Measurements from ENCODE around the gene SERP2. TPM values are rescaled to one million over a fixed set of nuclear protein-coding genes. Genes with fewer than 3 reads are reported as not detected.

The SERP2 gene
- total RNA-seq, 1 donor from 2014 or later, result 0.25 TPM

- H3K36me3 Mint-ChIP-seq (ENCODE audit: low read depth), result no peaks in the 10 kb centered on the region
- no peak overlapping the region for H3K4me3 Mint-ChIP-seq (ENCODE audit: low read depth)
Measured at GRCh38 chr13:44398606-44399005, 25.0 kb downstream of the SERP2 start.

DNA sequence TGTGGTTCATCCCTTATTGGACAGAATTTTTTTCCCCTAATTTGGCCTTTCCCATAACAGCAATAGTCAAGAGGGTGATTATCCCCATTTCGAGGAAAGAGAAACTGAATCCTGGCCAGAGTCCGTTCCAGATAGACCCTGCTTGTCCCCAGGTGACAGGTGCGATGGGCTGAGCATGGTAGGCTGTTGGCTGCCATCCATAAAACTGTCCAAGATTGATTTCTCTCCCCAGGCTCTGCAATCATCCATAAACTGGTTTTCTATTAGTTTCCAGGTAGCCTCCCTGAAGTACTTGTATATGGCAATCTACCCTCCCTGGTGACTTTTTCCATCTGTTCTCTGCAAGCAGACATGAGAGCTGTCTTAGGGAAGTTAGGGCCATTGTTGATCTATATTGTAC, 25.4 kb downstream of the SERP2 start:
- Mint-ChIP-seq H3K4me1 (ENCODE audit: low read depth) (no peaks in the 10 kb centered on the region), H3K4me3 (ENCODE audit: low read depth) (no peak overlapping the region), H3K27ac (no peak overlapping the region), H3K9me3 (no peaks in the 10 kb centered on the region), H3K36me3 (ENCODE audit: low read depth) (no peaks in the 10 kb centered on the region), H3K27me3 (ENCODE audit: low read depth) (peaks cover 2% of the 10 kb centered on the region)
- intact Hi-C loops (cut with micrococcal nuclease), result no loop called here
- DNase-seq (ENCODE audit: low spot score), result no peak

More at GRCh38 chr13:44398606-44399005, 25.0 kb downstream of the SERP2 start:
- H3K9me3 Mint-ChIP-seq, result no peaks in the 10 kb centered on the region
- intact Hi-C loops (cut with micrococcal nuclease), result no loop called here
- peaks cover 2% of the 10 kb centered on the region for H3K27me3 Mint-ChIP-seq (ENCODE audit: low read depth)
- no peak for DNase-seq (ENCODE audit: low spot score)
- H3K27ac Mint-ChIP-seq, result no peak overlapping the region
- H3K4me1 Mint-ChIP-seq (ENCODE audit: low read depth), result no peaks in the 10 kb centered on the region

DNA sequence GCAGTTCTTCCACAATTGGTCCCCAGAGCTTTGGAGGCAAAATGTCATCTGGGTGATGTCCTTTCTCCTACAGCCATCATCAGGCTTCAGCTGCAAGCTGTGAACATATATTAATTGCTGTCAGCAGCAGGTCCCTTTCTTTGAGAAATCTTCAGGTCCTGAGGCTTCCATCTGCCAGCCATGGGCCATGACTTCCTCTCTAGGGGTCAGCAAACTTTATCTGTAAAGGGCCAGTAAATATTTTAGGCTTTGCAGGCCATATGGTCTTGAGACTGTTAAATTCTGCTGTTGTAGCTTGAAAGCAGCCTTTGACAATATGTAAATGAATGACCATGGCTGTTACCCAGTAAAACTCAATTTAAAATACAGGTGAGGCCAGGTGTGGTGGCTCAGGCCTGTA, 27.1 kb downstream of the SERP2 start:
- no peak overlapping the region for H3K27ac Mint-ChIP-seq
- no peaks in the 10 kb centered on the region for H3K9me3 Mint-ChIP-seq
- intact Hi-C loops (cut with micrococcal nuclease), result no loop called here
- no peaks in the 10 kb centered on the region for H3K4me1 Mint-ChIP-seq (ENCODE audit: low read depth)
- no peak overlapping the region for H3K4me3 Mint-ChIP-seq (ENCODE audit: low read depth)
- no peaks in the 10 kb centered on the region for H3K36me3 Mint-ChIP-seq (ENCODE audit: low read depth)
- DNase-seq (ENCODE audit: low spot score), result no peak
- no peaks in the 10 kb centered on the region for H3K27me3 Mint-ChIP-seq (ENCODE audit: low read depth)

- DNase-seq (ENCODE audit: low spot score), result no peak
- intact Hi-C loops (cut with micrococcal nuclease), result no loop called here
- H3K4me3 Mint-ChIP-seq (ENCODE audit: low read depth), result no peak overlapping the region
- no peaks in the 10 kb centered on the region for H3K9me3 Mint-ChIP-seq
- H3K36me3 Mint-ChIP-seq (ENCODE audit: low read depth), result no peaks in the 10 kb centered on the region
- no peaks in the 10 kb centered on the region for H3K27me3 Mint-ChIP-seq (ENCODE audit: low read depth)
- no peak overlapping the region for H3K27ac Mint-ChIP-seq
- no peaks in the 10 kb centered on the region for H3K4me1 Mint-ChIP-seq (ENCODE audit: low read depth)
Measured at GRCh38 chr13:44401577-44401976, 28.0 kb downstream of the SERP2 start.

GRCh38 chr13:44402899-44403445, 29.3 kb downstream of the SERP2 start:
- no peaks in the 10 kb centered on the region for H3K9me3 Mint-ChIP-seq

DNA sequence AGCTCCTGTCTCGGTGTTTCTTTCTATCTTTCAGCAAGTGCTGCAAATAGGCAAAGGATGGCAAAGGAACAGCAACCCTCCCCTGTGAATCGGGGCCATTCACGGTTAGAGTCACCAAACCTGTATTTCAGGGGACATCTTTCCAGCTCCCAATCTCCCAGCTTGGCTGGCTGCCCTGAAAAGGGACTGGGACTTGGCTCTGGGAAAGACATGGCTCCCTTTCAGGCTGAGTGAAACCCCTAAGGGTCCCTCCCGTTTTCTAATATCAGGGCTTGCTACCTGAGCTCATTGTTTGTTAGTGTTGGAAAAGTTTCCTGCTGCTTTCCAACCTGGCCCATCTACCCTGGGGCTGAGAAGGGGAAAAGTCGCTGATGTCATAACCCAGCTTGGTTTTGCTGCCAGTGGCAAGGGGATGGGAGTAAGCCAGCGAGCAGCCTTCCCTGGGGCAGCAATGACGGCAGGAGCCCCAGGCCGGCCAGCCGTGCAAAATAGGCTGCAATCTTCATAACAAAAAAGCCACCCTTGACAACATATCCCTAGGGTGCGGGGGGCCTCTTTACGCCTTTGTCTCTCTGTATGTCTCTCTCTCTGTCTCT, 29.9 kb downstream of the SERP2 start:
- DNase-seq (ENCODE audit: low spot score), result no peak
- H3K36me3 Mint-ChIP-seq (ENCODE audit: low read depth), result no peaks in the 10 kb centered on the region
- peaks cover 2% of the 10 kb centered on the region for H3K27me3 Mint-ChIP-seq (ENCODE audit: low read depth)
- H3K4me3 Mint-ChIP-seq (ENCODE audit: low read depth), result no peak overlapping the region
- intact Hi-C loops (cut with micrococcal nuclease), result no loop called here
- H3K4me1 Mint-ChIP-seq (ENCODE audit: low read depth), result no peaks in the 10 kb centered on the region
- no peaks in the 10 kb centered on the region for H3K9me3 Mint-ChIP-seq
- H3K27ac Mint-ChIP-seq, result no peak overlapping the region

More at GRCh38 chr13:44402899-44403445, 29.3 kb downstream of the SERP2 start:
- Mint-ChIP-seq H3K36me3 (ENCODE audit: low read depth) (no peaks in the 10 kb centered on the region), H3K4me1 (ENCODE audit: low read depth) (no peaks in the 10 kb centered on the region), H3K27me3 (ENCODE audit: low read depth) (peaks cover 2% of the 10 kb centered on the region), H3K4me3 (ENCODE audit: low read depth) (no peak overlapping the region), H3K27ac (no peak overlapping the region)
- DNase-seq (ENCODE audit: low spot score), result no peak
- intact Hi-C loops (cut with micrococcal nuclease), result no loop called here

GRCh38 chr13:44404261-44405132, 30.9 kb downstream of the SERP2 start:
- peaks cover 2% of the 10 kb centered on the region for H3K27me3 Mint-ChIP-seq (ENCODE audit: low read depth)
- no peak overlapping the region for H3K4me3 Mint-ChIP-seq (ENCODE audit: low read depth)
- H3K27ac Mint-ChIP-seq, result no peak overlapping the region
- no peaks in the 10 kb centered on the region for H3K36me3 Mint-ChIP-seq (ENCODE audit: low read depth)
- H3K9me3 Mint-ChIP-seq, result no peaks in the 10 kb centered on the region
- H3K4me1 Mint-ChIP-seq (ENCODE audit: low read depth), result no peaks in the 10 kb centered on the region
- no peak for DNase-seq (ENCODE audit: low spot score)
- intact Hi-C loops (cut with micrococcal nuclease), result no loop called here

DNA sequence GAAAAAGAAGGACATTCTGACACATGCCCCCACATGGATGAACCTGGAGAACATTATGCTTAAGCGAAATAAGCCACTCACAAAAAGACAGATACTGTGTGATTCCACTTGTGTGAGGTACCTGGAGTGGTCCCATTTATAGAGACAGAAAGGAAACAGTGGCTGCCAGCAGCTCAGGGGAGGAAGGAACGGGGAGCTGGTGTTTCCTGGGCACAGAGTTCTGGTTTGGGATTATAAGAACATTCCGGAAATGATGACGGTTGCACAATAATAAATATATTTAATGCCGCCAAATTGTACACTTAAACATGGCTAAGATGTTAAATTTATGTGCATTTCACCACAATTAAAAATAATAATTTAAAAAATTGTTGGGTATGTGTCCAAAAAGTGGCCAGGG, 33.0 kb downstream of the SERP2 start:
- intact Hi-C loops (cut with micrococcal nuclease), result no loop called here
- Mint-ChIP-seq H3K9me3 (no peaks in the 10 kb centered on the region), H3K4me3 (ENCODE audit: low read depth) (no peak overlapping the region), H3K36me3 (ENCODE audit: low read depth) (no peaks in the 10 kb centered on the region), H3K27ac (no peak overlapping the region), H3K4me1 (ENCODE audit: low read depth) (no peaks in the 10 kb centered on the region), H3K27me3 (ENCODE audit: low read depth) (peaks cover 2% of the 10 kb centered on the region)
- DNase-seq (ENCODE audit: low spot score), result no peak

- no peak for DNase-seq (ENCODE audit: low spot score)
- intact Hi-C loops (cut with micrococcal nuclease), result no loop called here
- H3K4me1 Mint-ChIP-seq (ENCODE audit: low read depth), result no peaks in the 10 kb centered on the region
- no peak overlapping the region for H3K27ac Mint-ChIP-seq
- no peaks in the 10 kb centered on the region for H3K9me3 Mint-ChIP-seq
- peaks cover 2% of the 10 kb centered on the region for H3K27me3 Mint-ChIP-seq (ENCODE audit: low read depth)
- H3K4me3 Mint-ChIP-seq (ENCODE audit: low read depth), result no peak overlapping the region
- H3K36me3 Mint-ChIP-seq (ENCODE audit: low read depth), result no peaks in the 10 kb centered on the region
Measured at GRCh38 chr13:44407379-44407778, 33.8 kb downstream of the SERP2 start.

DNA sequence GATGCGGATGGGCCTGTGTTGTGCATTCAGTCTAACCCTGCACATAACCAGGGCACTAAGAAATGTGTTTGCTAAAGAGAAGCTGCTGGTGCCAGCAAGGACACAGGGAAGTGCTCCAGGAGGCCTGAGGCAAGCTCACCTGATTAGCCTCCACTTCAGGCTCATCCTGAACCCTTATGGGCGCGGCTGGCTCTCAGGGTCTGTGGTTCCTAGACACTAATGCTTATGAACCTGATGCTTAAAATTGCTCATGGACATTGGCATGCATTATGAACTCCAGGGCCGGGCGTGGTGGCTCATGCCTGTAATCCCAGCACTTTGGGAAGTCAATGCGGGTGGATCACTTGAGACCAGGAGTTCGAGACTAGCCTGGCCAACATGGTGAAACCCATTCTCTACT, 34.3 kb downstream of the SERP2 start:
- Mint-ChIP-seq H3K27ac (no peak overlapping the region), H3K27me3 (ENCODE audit: low read depth) (peaks cover 2% of the 10 kb centered on the region)

DNA sequence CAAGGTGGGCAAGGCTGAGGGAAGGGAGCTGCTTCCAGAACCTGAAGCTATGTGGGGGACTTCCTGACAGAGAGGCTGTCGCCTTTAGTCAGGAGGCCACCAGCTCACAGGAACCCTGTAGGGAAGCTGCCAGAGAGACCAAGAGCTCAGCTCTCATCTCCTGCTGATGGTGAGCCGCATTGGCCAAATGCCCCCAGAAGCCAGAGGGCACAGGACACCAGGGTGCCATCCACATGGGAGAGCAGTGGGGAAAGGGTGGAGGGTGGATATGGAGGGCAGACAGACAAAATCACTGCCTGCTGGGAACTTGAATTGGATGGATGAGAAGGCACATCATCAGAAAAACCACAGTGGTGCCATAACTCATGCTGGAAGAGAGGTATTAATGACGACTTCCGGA, 36.0 kb downstream of the SERP2 start:
- no peaks in the 10 kb centered on the region for H3K9me3 Mint-ChIP-seq
- no peaks in the 10 kb centered on the region for H3K36me3 Mint-ChIP-seq (ENCODE audit: low read depth)
- DNase-seq (ENCODE audit: low spot score), result no peak
- no peak overlapping the region for H3K4me3 Mint-ChIP-seq (ENCODE audit: low read depth)
- intact Hi-C loops (cut with micrococcal nuclease), result no loop called here
- H3K4me1 Mint-ChIP-seq (ENCODE audit: low read depth), result no peaks in the 10 kb centered on the region
- H3K27me3 Mint-ChIP-seq (ENCODE audit: low read depth), result peaks cover 2% of the 10 kb centered on the region
- no peak overlapping the region for H3K27ac Mint-ChIP-seq

More for the DNA sequence above, 34.3 kb downstream of the SERP2 start:
- intact Hi-C loops (cut with micrococcal nuclease), result no loop called here
- no peak for DNase-seq (ENCODE audit: low spot score)
- Mint-ChIP-seq H3K36me3 (ENCODE audit: low read depth) (no peaks in the 10 kb centered on the region), H3K4me3 (ENCODE audit: low read depth) (no peak overlapping the region), H3K9me3 (no peaks in the 10 kb centered on the region), H3K4me1 (ENCODE audit: low read depth) (no peaks in the 10 kb centered on the region)

DNA sequence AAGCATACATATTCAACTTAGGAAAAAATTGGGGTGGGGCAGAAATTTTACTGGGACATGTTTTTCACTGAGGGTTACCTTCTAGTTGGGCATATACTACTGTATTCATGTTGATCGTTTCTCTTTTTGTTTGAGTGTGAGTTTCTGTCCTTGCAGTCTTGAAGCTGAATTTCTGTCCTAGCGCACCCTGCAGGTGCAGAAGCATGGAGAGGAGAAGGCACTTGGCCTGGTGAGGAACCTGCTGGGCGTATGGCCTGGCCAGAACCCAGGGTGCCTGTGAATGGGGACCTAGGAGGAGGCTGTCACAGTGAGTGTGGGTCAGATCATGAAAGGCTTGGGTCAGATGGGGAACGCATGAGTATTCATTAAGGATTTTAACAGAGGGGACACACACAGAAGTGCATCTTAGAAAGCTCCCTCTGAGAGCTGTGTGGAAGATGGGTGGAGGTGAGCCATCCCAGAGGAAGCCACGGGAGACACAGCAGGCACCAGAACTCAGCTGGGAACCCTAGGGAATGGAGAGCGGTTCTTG, 36.8 kb downstream of the SERP2 start:
- H3K9me3 Mint-ChIP-seq, result no peaks in the 10 kb centered on the region
- intact Hi-C loops (cut with micrococcal nuclease), result no loop called here
- H3K27me3 Mint-ChIP-seq (ENCODE audit: low read depth), result peaks cover 2% of the 10 kb centered on the region
- H3K4me1 Mint-ChIP-seq (ENCODE audit: low read depth), result no peaks in the 10 kb centered on the region
- H3K27ac Mint-ChIP-seq, result no peak overlapping the region
- H3K36me3 Mint-ChIP-seq (ENCODE audit: low read depth), result no peaks in the 10 kb centered on the region
- H3K4me3 Mint-ChIP-seq (ENCODE audit: low read depth), result no peak overlapping the region
- DNase-seq (ENCODE audit: low spot score), result no peak

- H3K36me3 Mint-ChIP-seq (ENCODE audit: low read depth), result no peaks in the 10 kb centered on the region
- H3K27ac Mint-ChIP-seq, result no peak overlapping the region
- H3K9me3 Mint-ChIP-seq, result no peaks in the 10 kb centered on the region
- DNase-seq (ENCODE audit: low spot score), result no peak
- intact Hi-C loops (cut with micrococcal nuclease), result no loop called here
- H3K4me1 Mint-ChIP-seq (ENCODE audit: low read depth), result no peaks in the 10 kb centered on the region
- H3K4me3 Mint-ChIP-seq (ENCODE audit: low read depth), result no peak overlapping the region
- H3K27me3 Mint-ChIP-seq (ENCODE audit: low read depth), result peaks cover 2% of the 10 kb centered on the region
Measured at GRCh38 chr13:44411841-44412240, 38.2 kb downstream of the SERP2 start.

Data from activated T-helper 2 cell treated with anti-CD3 and anti-CD28 coated beads, Interferon-gamma antibody, Interleukin-2, Interleukin-4, amounts not matched to agents 10 μg/mL and 5 μg/mL and 100 μg/mL, durations not matched to agents 14 hours and 24 hours and 36 hours (primary cell).